Adrenal gland (tissue), 12 donors: ENCODE results near the gene SLC66A1. TPM values are rescaled to one million over a fixed set of nuclear protein-coding genes. Genes with fewer than 3 reads are reported as not detected.

Experiments used
- DNase-seq, 7 donors: peaks; one replicate each; pipeline ENCODE4 v3.0.0-alpha.2; 2019 to 2020
- H3K27ac ChIP-seq, 5 donors: fragments of 200-600 bp; sonication (generic) in 4 of 5; 1 replicate in 3 of 5; 2 replicates in 2 of 5; pipeline versions ENCODE4 v1.5.1 to v1.8.0; 2016 to 2020; ENCODE audit warnings: mild to moderate bottlenecking in 1 of 5
- H3K27me3 ChIP-seq: fragments of 200-600 bp; 2 replicates; pipeline ENCODE4 v1.8.0; 2021
- H3K36me3 ChIP-seq, 2 donors: fragments of 200-600 bp; replicated peaks in 1 of 2; 1 replicate in 1 of 2; 2 replicates in 1 of 2; pipeline versions ENCODE4 v1.5.1 to v1.8.0; 2018 to 2022
- H3K4me1 ChIP-seq, 2 donors: fragments of 200-600 bp; replicated peaks in 1 of 2; 1 replicate in 1 of 2; 2 replicates in 1 of 2; pipeline versions ENCODE4 v1.5.1 to v1.8.0; 2018 to 2021
- H3K4me3 ChIP-seq, 4 donors: fragments of 200-600 bp; sonication (generic) in 3 of 4; one replicate each; pipeline ENCODE4 v1.5.1; 2016 to 2018
- H3K9me3 ChIP-seq, 3 donors: fragments of 200-600 bp; sonication (generic) in 1 of 3; replicated peaks in 1 of 3; 1 replicate in 2 of 3; 2 replicates in 1 of 3; pipeline versions ENCODE4 v1.5.1 to v1.8.0; 2016 to 2021
- POLR2A ChIP-seq, 2 donors: fragments of 450-650 bp; IDR thresholded peaks; one replicate each; pipeline ENCODE4 v1.6.1; 2017; ENCODE audit warnings: antibody characterized with exemption in 2 of 2, mild to moderate bottlenecking in 2 of 2, moderate library complexity in 1 of 2
- WGBS, 4 donors: extraction: QIAGEN DNeasy Blood & Tissue Kit in 2 of 4; methylation state at CpG; one replicate each; pipeline versions ENCODE4 v1.1.5 to v1.1.7; 2013 to 2017; 5-methylcytosine and 5-hydroxymethylcytosine counted together
- intact Hi-C, 2 donors: fragments of 100-400 bp; cut with DNase I; formaldehyde crosslinking; loops; one replicate each; pipeline versions ENCODE4 v1.14.1 to v1.15.0; 2022 to 2023
- polyA plus RNA-seq, 3 donors: library from polyadenylated mRNA; stranded (reverse); fragments of 200-250 nt in 2 of 3; fragments of 350-450 nt in 1 of 3; fragmentation: Illumina TruSeq in 1 of 3; extraction: RNeasy Lipid Tissue Mini Kit (QIAGEN cat#74804) in 1 of 3; gene quantifications; one replicate each; pipeline ENCODE4 v1.2.3, GENCODE V29; 2013 to 2014
- total RNA-seq, 9 donors: library from RNA; depleted of rRNA in 4 of 9; stranded (reverse); fragments of >200 nt in 4 of 9; fragments of 120-200 nt in 1 of 9; fragmentation: NEBNext Ultra II Directional in 1 of 9; extraction: Animal tissue kit (Norgen Biotek cat#: 25700) in 1 of 9; gene quantifications; one replicate each; pipeline versions ENCODE4 v1.1.0 to v1.2.4, GENCODE V29; 2013 to 2023
- TF ChIP-seq, protein P1 (sequence below), 6 experiments: fragments of 450-650 bp in 4 of 6; fragments of 200-600 bp in 2 of 6; sonication (generic) in 1 of 6; IDR thresholded peaks; 1 replicate in 5 of 6; 2 replicates in 1 of 6; pipeline versions ENCODE4 v1.5.1 to v1.8.0; 2016 to 2021; ENCODE audit warnings: antibody characterized with exemption in 6 of 6, mild to moderate bottlenecking in 2 of 6, moderate library complexity in 1 of 6
- donor health status: healthy with polysubstance abuse.
- donor health status: Bipolar disorder and iron deficiency.
- donor health status: DM: yes; HTN: yes; CAD: no.
- donor health status: DM: no; HTN: no; CAD: no.
- donor health status: DM: no; HTN: no; CAD: no.
- donor health status: DM: yes; HTN: yes; CAD: no.

SLC66A1 gene
- total and polyA plus RNA-seq, 12 donors = 19.1 to 82.9 (median 36.5) TPM

DNA sequence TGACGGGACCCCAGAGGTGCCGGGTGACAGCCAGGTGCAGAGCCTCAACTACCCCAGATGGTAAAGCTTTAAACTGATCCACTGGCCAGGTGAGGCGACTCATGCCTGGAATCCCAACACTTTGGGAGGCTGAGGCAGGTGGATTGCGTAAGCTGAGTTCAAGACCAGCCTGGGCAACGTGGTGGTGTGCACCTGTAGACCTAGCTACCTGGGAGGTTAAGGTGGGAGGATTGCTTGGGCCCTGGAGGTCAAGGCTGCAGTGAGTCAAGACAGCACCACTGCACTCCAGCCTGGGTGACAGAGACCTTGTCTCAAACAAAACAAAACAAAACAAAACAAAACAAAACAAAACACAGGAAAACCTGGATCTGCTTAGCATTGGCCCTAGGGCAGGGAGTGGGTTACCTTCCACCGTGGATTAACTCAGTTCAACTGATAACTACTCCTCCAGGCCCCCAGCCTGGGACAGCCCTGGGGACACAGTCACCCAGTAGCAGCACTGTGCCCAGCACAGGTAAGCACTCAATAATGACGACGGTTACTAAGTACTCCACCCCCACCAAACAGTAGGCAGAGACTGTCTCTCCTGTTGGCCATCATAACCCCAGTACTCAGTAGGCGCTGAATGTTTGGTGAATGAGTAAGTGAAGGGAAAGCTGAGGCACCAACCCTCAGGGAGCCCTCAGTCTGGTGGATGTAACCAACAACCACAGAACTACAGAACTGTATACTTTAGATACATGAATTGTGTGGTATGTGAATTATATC is 21.6 kb downstream of the SLC66A1 start:
- DNase-seq = no peak
- Histone ChIP-seq H3K4me3 (no peak overlapping the region), H3K36me3 (peaks cover 0 to 7% of the 10 kb centered on the region in 2 donors), H3K27me3 (no peaks in the 10 kb centered on the region), H3K4me1 (no peaks in the 10 kb centered on the region), H3K9me3 (no peaks in the 10 kb centered on the region), H3K27ac (no peak overlapping the region)
- 79 to 86% (median 84%) methylated on average over 6 to 9 of the region's 9 CpGs for WGBS, 4 donors
- TF ChIP-seq, protein P1, sequence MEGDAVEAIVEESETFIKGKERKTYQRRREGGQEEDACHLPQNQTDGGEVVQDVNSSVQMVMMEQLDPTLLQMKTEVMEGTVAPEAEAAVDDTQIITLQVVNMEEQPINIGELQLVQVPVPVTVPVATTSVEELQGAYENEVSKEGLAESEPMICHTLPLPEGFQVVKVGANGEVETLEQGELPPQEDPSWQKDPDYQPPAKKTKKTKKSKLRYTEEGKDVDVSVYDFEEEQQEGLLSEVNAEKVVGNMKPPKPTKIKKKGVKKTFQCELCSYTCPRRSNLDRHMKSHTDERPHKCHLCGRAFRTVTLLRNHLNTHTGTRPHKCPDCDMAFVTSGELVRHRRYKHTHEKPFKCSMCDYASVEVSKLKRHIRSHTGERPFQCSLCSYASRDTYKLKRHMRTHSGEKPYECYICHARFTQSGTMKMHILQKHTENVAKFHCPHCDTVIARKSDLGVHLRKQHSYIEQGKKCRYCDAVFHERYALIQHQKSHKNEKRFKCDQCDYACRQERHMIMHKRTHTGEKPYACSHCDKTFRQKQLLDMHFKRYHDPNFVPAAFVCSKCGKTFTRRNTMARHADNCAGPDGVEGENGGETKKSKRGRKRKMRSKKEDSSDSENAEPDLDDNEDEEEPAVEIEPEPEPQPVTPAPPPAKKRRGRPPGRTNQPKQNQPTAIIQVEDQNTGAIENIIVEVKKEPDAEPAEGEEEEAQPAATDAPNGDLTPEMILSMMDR (IDR thresholded peaks at IDR 0.05) = no peak
- TF ChIP-seq POLR2A (IDR thresholded peaks at IDR 0.05) = no peak
- intact Hi-C loops = no loop called here

DNA sequence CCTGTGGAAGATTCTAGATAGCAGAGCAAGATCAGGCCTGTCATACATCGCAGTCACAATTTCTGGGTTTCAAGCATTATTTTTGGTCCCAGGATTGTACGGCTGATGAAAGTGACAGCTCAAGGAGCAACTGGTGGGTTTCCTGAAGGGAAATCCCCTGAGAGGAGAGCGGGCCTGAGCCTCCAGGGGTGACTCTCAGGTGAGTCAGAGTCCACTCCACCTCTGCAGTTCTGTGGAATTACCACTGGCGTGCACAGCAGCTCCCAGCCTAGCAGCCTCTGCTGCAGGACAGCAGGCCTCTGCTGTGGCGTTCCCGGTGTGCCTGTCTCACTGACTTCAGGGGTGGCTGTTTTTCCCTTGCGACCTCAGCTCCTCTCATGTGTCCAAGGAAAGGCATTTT is 24.4 kb downstream of the SLC66A1 start:
- Histone ChIP-seq H3K4me1 (peaks cover 0 to 3% of the 10 kb centered on the region in 2 donors), H3K27ac (no peak overlapping the region), H3K9me3 (no peaks in the 10 kb centered on the region), H3K36me3 (peaks cover 0 to 21% of the 10 kb centered on the region in 2 donors), H3K27me3 (no peaks in the 10 kb centered on the region), H3K4me3 (no peak overlapping the region)
- intact Hi-C loops = no loop called here
- no peak for DNase-seq
- TF ChIP-seq, protein P1 (IDR thresholded peaks at IDR 0.05) = no peak
- no peak for TF ChIP-seq POLR2A (IDR thresholded peaks at IDR 0.05)
- WGBS, 4 donors = 79 to 88% (median 81%) methylated on average over 7 of the region's 7 CpGs

DNA sequence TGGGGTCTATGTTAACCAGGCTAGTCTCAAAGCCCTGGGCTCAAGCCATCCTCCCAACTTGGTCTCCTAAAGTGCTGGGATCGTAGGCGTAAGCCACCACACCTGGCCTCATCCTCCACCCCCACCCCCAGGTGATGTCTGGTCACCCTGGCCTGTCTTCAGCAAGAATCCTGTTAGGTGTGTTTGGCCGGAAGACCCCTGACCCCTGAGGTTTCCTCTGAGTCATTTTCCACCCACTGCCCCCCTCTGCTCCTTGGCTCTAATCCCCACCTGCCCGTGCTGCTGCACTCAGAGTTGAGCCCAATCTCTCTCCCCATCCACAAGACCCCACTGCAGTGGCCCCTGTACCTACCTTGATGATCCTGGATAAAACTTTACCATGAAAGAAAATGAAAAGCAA is 25.2 kb downstream of the SLC66A1 start:
- Histone ChIP-seq H3K36me3 (peaks cover 0 to 25% of the 10 kb centered on the region in 2 donors), H3K27me3 (no peaks in the 10 kb centered on the region), H3K27ac (no peak overlapping the region), H3K9me3 (no peaks in the 10 kb centered on the region), H3K4me3 (no peak overlapping the region), H3K4me1 (peaks cover 0 to 7% of the 10 kb centered on the region in 2 donors)
- DNase-seq = no peak
- intact Hi-C loops = no loop called here
- WGBS, 4 donors = 86 to 96% (median 93%) methylated on average over 2 to 4 of the region's 4 CpGs
- TF ChIP-seq POLR2A (IDR thresholded peaks at IDR 0.05) = no peak
- TF ChIP-seq, protein P1 (IDR thresholded peaks at IDR 0.05) = no peak

DNA sequence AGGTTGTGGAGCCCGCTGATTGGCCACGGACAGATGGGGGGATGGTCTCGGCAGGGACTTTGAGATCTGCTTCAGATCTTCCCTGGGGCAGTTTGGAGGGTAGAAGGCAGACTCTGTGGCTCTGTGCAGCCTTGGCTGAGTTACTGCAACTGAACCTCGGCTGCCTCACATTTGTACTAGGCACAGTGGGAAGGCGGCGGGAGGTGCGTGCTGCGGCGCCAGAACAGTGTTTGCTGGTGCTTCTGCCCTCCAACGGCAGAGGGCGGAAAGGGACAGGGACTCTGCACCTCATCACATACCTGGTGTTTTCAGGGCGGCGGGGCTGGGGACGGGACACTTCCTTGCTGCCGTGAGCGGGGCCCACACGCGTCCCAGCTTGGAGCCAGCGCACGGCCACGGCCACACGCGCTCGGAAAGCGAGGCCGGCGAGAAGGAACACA is 26.2 kb downstream of the SLC66A1 start:
- intact Hi-C loops = no loop called here
- no peaks in the 10 kb centered on the region for H3K27me3 ChIP-seq
- TF ChIP-seq POLR2A (IDR thresholded peaks at IDR 0.05) = no peak
- TF ChIP-seq, protein P1 (IDR thresholded peaks at IDR 0.05) = peak in 3 of 6 experiments; percentile 14 to 31 (median 16)
- no peak overlapping the region for H3K4me3 ChIP-seq
- no peaks in the 10 kb centered on the region for H3K9me3 ChIP-seq
- H3K4me1 ChIP-seq = peaks cover 0 to 7% of the 10 kb centered on the region in 2 donors
- WGBS, 4 donors = 75 to 88% (median 85%) methylated on average over 26 to 27 of the region's 27 CpGs
- H3K27ac ChIP-seq = no peak overlapping the region
- DNase-seq = peak in 2 of 7 donors; percentile 29 to 67
- H3K36me3 ChIP-seq = peaks cover 0 to 33% of the 10 kb centered on the region in 2 donors
